Measurements from ENCODE around the gene LRP8. TPM values are rescaled to one million over a fixed set of nuclear protein-coding genes. Genes with fewer than 3 reads are reported as not detected.

LRP8 gene
- total and polyA plus RNA-seq, 2 donors (not counting 3 experiments of a cell fraction or from before 2014, with no cell fraction given), result 40.9 to 62.2 TPM

- dilution Hi-C loops (cut with MboI; ENCODE audit: extremely low pct_ligation_motif_present, low sequenced_read_pairs), result no loop called here
- H3K27me3 ChIP-seq (ENCODE audit: control insufficient read depth in 2 of 2, insufficient read depth in 2 of 2, low read length in 2 of 2), result no peaks in the 10 kb centered on the region
- no peak overlapping the region for H3K9ac ChIP-seq (replicated peaks; ENCODE audit: extremely low read depth, insufficient read depth, low read length)
- peaks cover 7% of the 10 kb centered on the region for H3K4me1 ChIP-seq (ENCODE audit: control insufficient read depth, extremely low read depth, insufficient read depth, low read length)
- no peaks in the 10 kb centered on the region for H4K20me1 ChIP-seq (replicated peaks; ENCODE audit: control insufficient read depth, extremely low read depth, insufficient read depth, low read length)
- TF ChIP-seq POLR2AphosphoS5 (IDR thresholded peaks at IDR 0.05; ENCODE audit: insufficient read depth, low read depth, low read length) (no peak), MAX (IDR thresholded peaks at IDR 0.05; ENCODE audit: insufficient read depth, insufficient read length) (no peak), POLR2A (IDR thresholded peaks at IDR 0.05; ENCODE audit: low read depth, low read length) (no peak), MYC (IDR thresholded peaks at IDR 0.05; ENCODE audit: low read depth, low read length) (no peak), GATA2 (IDR thresholded peaks at IDR 0.05; ENCODE audit: insufficient read depth, insufficient read length, low read depth, low read length) (no peak), FOS (IDR thresholded peaks at IDR 0.05; ENCODE audit: borderline replicate concordance, insufficient read depth, low read length) (no peak), JUN (IDR thresholded peaks at IDR 0.05; ENCODE audit: borderline replicate concordance, insufficient read depth, insufficient read length, low read depth) (no peak), EZH2 (IDR thresholded peaks at IDR 0.05; ENCODE audit: borderline replicate concordance, low read depth, low read length, severe bottlenecking) (no peak), CTCF (IDR thresholded peaks at IDR 0.05; ENCODE audit: extremely low read depth in 1 of 2, insufficient read depth in 1 of 2, low read depth in 1 of 2, low read length in 2 of 2) (no peak)
- no peak overlapping the region for H3K4me2 ChIP-seq (ENCODE audit: insufficient read depth, low read length)
- H3K9me1 ChIP-seq (replicated peaks; ENCODE audit: control insufficient read depth, extremely low read depth, insufficient read depth, low read length), result no peaks in the 10 kb centered on the region
- no peaks in the 10 kb centered on the region for H3K9me3 ChIP-seq (replicated peaks; ENCODE audit: control insufficient read depth, insufficient read depth, low read length)
- intact Hi-C loops (cut with micrococcal nuclease), result no loop called here
- DNase-seq (ENCODE audit: low read depth, low spot score), result no peak
- H3K4me3 ChIP-seq (replicated peaks in 1 of 3; ENCODE audit: insufficient read depth in 1 of 3, low read depth in 1 of 3, low read length in 3 of 3), result no peak overlapping the region
- no peak overlapping the region for H3K27ac ChIP-seq (ENCODE audit: insufficient read depth, low read depth, low read length)
- H2AFZ ChIP-seq (ENCODE audit: low read depth, low read length), result no peak overlapping the region
- POLR2A ChIA-PET, result no interaction called here
- no peak for FAIRE-seq
- H3K79me2 ChIP-seq (ENCODE audit: control insufficient read depth, insufficient read depth, low read length), result peaks cover 92% of the 10 kb centered on the region
- H3K36me3 ChIP-seq (ENCODE audit: control insufficient read depth in 2 of 2, extremely low read depth in 1 of 2, insufficient read depth in 2 of 2, low read length in 2 of 2), result no peaks in the 10 kb centered on the region
- no TSS peak for BruUV-seq (replicated peaks)
- CTCF ChIA-PET, result interaction anchor here (1.5 kb wide), 1 partner anchor 73 kb away, joined by 6 read pairs; no protein-coding TSS in a partner anchor
Measured at GRCh38 chr1:53320646-53321045, 7.2 kb downstream of the LRP8 start.
